ENCODE results near the gene SLC16A1.
"Not testable (repeated sequence)": the region's sequence is repeated elsewhere in the genome, so short reads cannot be mapped to it uniquely, and the experiment has no call there.

Gene SLC16A1

GRCh38 chr1:112923234-112923958 lies 32.6 kb downstream of the SLC16A1 start:
- DNase-seq, result no peak

- DNase-seq, result no peak
These were observed 44.3 kb downstream of the SLC16A1 start for GRCh38 chr1:112911506-112912220.

DNA sequence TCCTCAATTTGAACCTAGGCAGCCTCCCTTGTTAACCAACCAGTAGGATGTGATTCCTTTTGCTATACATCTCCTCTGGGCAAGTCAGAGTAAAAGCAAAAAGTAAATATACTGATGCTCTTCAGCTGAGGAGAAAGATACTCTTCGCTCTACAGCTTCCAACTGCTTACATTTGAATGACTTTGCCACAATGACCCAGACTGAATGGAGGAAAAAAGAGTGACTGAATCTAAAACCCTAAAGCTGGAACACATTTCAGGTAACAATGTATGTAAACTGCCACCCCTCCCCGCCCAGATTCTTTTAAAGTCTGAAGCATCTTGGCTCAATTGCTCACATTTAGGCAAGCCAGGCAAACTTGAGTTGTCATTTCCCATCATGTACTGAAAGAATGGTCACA lies 46.1 kb downstream of the SLC16A1 start:
- DNase-seq, result no peak

DNA sequence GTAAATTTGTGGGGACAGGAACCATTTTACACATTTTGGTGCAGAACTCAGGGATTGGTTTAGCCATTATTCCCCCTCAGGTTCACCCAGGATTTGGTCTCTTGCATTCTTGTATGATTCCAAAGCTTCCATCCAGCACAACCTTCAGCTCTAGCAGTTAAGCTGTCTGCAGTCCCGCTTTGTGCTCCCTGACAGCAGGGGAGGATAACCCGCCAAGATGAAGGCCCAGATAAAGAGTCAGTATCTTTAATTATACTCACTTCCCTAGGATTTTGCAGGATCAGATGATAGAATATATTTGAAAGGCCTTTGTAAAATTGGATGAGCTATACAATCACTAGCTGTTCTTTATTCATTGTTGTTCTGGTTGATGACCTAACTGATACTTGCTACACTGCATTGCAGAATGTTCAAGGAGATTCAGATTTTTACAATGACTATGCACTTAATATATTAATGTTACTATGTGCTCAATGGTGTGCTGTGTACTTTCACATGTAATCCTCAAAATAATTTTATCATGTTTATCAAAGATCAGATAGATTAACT lies 49.8 kb downstream of the SLC16A1 start:
- no peak for DNase-seq

GRCh38 chr1:112905395-112906149 lies 50.4 kb downstream of the SLC16A1 start:
- no peak for DNase-seq

GRCh38 chr1:112904831-112905261 lies 51.1 kb downstream of the SLC16A1 start:
- DNase-seq, result no peak

DNA sequence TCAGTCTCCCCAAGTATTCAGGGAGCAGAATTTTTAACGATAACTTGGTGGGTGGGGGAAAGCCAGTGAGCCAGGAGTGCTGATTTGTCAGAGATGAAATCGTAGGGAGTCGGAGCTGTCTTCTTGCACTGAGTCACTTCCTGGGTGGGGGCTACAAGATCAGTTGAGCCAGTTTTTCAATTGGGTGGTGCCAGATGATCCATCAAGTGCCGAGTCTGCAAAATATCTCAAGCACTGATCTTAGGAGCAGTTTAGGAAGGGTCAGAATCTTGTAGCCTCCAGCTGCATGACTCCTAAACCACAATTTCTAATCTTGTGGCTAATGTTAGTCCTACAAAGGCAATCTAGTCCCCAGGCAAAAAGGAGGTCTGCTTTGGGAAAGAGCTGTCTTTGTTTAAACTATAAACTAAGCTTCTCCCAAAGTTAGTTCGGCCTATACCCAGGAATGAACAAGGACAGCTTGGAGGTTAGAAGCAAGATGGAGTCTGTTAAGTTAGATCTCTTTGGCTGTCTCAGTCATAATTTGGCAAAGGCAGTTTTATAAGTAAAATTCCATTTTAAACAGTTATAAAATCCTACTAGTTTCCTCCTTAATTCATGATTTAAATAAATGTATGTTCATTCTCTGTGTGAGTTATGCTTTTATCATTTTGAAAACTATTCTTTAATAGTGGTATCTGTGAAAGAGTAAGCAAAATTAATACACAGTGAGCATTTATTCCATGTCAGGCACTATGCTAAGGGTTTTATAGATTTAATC lies 51.7 kb downstream of the SLC16A1 start:
- no peak for DNase-seq

- no peak for DNase-seq
These were observed 53.8 kb downstream of the SLC16A1 start for GRCh38 chr1:112902221-112902620.

- no peak for DNase-seq
These were observed 54.6 kb downstream of the SLC16A1 start for GRCh38 chr1:112901387-112901786.

- DNase-seq, result no peak
These were observed 59.2 kb downstream of the SLC16A1 start for GRCh38 chr1:112896783-112897182.

- no peak for DNase-seq
These were observed 61.4 kb downstream of the SLC16A1 start for GRCh38 chr1:112894561-112895011.

- DNase-seq, result no peak
These were observed 62.0 kb downstream of the SLC16A1 start for GRCh38 chr1:112894010-112894292.

GRCh38 chr1:112893288-112894009 lies 62.5 kb downstream of the SLC16A1 start:
- DNase-seq, result no peak

GRCh38 chr1:112889906-112890305 lies 66.1 kb downstream of the SLC16A1 start:
- DNase-seq, result not testable (repeated sequence)

DNA sequence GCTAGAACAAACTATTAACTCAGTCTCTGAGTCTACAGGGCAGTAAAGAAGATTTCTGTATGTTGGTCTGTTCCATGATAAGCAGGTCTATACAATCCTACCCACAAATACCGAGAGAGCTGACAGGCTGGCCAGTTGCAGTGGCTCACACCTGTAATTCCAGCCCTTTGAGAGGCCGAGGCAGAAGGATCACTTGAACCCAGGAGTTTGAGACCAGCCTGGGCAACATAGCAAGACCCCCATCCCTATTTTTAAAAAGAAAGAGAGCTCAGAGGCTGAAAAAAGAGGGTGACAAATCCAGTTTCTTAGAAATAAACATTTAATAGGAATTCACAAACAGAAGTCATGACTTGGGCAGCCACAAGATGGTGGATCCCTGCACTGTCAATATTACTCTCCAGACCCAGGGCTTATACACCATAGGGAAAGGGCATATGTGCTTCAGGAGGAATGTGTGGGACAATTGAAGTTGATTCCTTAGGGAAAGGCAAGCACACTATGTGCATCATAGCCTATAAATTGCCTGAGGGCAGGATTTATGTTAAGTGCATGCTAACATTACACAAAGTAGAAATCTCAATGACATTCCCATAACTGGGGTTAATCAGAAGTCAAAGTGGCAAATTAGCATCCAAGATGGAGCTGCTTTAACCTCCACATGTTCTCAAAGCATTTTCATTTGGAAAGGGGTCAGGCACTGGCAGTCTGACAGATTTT lies 66.8 kb downstream of the SLC16A1 start:
- DNase-seq, result no peak

GRCh38 chr1:112888630-112889029 lies 67.4 kb downstream of the SLC16A1 start:
- no peak for DNase-seq

DNA sequence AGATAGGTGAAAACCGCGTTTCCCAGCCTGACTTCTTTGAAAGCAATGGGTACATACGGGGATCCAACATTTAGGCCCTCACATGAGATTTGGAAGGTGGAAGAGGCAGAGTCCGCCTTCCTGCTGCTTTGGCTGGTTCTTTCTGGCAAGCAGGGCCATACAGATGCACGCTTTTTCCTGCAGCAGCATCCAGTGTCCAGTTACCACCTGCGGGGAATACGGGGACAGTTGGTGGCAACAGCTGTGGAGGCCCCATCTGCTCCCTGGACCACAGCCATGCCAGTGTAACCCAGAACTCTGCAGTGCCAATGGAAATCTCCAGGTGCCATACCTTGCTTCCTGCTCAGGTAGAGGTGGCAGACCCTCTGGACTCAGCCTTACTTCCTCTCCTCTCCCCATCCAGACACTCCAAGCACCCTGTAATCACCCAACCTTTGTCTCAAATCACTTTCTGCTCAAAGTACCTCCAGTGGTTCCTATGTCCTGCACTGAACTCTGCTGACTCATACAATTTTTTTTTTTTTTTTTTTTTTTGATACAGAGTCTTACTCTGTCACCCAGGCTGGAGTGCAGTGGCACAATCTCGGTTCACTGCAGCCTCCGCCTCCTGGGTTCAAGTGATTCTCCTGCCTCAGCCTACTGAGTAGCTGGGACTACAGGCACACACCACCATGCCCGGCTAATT lies 68.3 kb downstream of the SLC16A1 start:
- DNase-seq, result no peak

- DNase-seq, result not testable (repeated sequence)
These were observed 71.0 kb downstream of the SLC16A1 start for GRCh38 chr1:112884996-112885395.

GRCh38 chr1:112882271-112882744 lies 73.7 kb downstream of the SLC16A1 start:
- no peak for DNase-seq

DNA sequence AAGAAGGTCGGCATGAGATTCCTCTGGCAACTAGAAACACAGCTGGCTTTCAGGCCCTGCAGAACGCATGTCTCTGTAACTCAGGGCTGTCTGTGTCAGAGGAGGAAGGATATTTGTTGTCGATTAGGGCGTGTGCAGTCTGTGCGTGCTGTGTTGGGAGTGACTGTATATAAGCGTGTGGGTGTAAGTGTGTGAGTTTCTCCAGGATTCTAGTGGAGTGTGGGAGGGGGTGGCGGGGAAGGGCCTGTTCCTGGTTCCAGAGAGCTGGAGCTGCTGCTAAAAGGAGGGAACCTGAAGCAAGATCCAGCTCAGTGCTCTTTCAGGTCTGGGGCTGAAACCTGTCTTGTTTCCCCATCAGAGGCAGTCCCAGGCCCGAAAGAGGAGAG lies 74.3 kb downstream of the SLC16A1 start:
- no peak for DNase-seq

GRCh38 chr1:112879834-112880233 lies 76.2 kb downstream of the SLC16A1 start:
- DNase-seq, result no peak

Measured in SHP77 treated with DMSO at 0.1 percent for 48 hours (cell line).